Smooth muscle cell (in vitro differentiated cells): ENCODE data around the gene IGF2BP3. TPM values are rescaled to one million over a fixed set of nuclear protein-coding genes. Genes with fewer than 3 reads are reported as not detected.

Source experiments
- DNase-seq: peaks from one replicate; lab custom pipeline; 2025; ENCODE audit not compliant: unreplicated experiment; lab: John Stamatoyannopoulos, UW
- H2AFZ ChIP-seq: fragments of 200-600 bp; sonication (generic); 2 replicates; pipeline ENCODE4 v1.6.0; 2016; ENCODE audit warnings: antibody characterized with exemption, low read depth, mild to moderate bottlenecking
- H3F3A ChIP-seq: fragments of 200-600 bp; sonication (generic); 2 replicates; pipeline ENCODE4 v1.6.0; 2017; ENCODE audit warnings: antibody characterized with exemption, low read depth
- H3K27ac ChIP-seq: fragments of 200-600 bp; sonication (generic); 2 replicates; pipeline ENCODE4 v1.5.1; 2016; ENCODE audit warnings: low read depth, mild to moderate bottlenecking
- H3K27me3 ChIP-seq: fragments of 200-600 bp; sonication (generic); 2 replicates; pipeline ENCODE4 v1.6.1; 2016; ENCODE audit warnings: low read depth, mild to moderate bottlenecking
- H3K36me3 ChIP-seq: fragments of 200-600 bp; sonication (generic); 2 replicates; pipeline ENCODE4 v1.5.1; 2016; ENCODE audit warnings: low read depth
- H3K4me1 ChIP-seq: fragments of 200-600 bp; sonication (generic); 2 replicates; pipeline ENCODE4 v1.5.1; 2016; ENCODE audit warnings: low read depth
- H3K4me2 ChIP-seq: fragments of 200-600 bp; sonication (generic); 2 replicates; pipeline ENCODE4 v1.6.0; 2016; ENCODE audit warnings: mild to moderate bottlenecking
- H3K4me3 ChIP-seq: fragments of 200-600 bp; sonication (generic); 2 replicates; pipeline ENCODE4 v1.5.1; 2016; ENCODE audit warnings: mild to moderate bottlenecking
- H3K79me2 ChIP-seq: fragments of 200-600 bp; sonication (generic); 2 replicates; pipeline ENCODE4 v1.6.0; 2016; ENCODE audit warnings: low read depth, mild to moderate bottlenecking
- H3K9ac ChIP-seq: fragments of 200-600 bp; sonication (generic); 2 replicates; pipeline ENCODE4 v1.6.0; 2016; ENCODE audit warnings: low read depth
- H3K9me3 ChIP-seq: fragments of 200-600 bp; sonication (generic); replicated peaks from 2 replicates; pipeline ENCODE4 v1.5.1; 2016; ENCODE audit warnings: low read depth
- H4K20me1 ChIP-seq: fragments of 200-600 bp; sonication (generic); 2 replicates; pipeline ENCODE4 v1.6.0; 2016; ENCODE audit warnings: low read depth
- CTCF ChIP-seq: fragments of 200-600 bp; sonication (generic); IDR thresholded peaks from 2 replicates; pipeline ENCODE4 v1.5.1; 2017; ENCODE audit warnings: borderline replicate concordance, mild to moderate bottlenecking, antibody characterized with exemption; ENCODE audit not compliant: insufficient read depth, poor library complexity, severe bottlenecking
- WGBS: methylation state at CpG from one replicate; pipeline ENCODE4 v1.1.7; 2016; ENCODE audit warnings: low lambda C conversion rate; 5-methylcytosine and 5-hydroxymethylcytosine counted together
- polyA plus RNA-seq: library from polyadenylated mRNA; unstranded; fragments of >200 nt; fragmentation: Nextera tagmentation; extraction: Ambion mirVana; gene quantifications from 2 replicates; pipeline ENCODE4 v1.2.1, GENCODE V29; 2016
- total RNA-seq: library from RNA; depleted of rRNA; stranded (reverse); fragments of >200 nt; gene quantifications from 2 replicates; pipeline ENCODE4 v1.2.3, GENCODE V29; 2014

IGF2BP3 gene
- total and polyA plus RNA-seq, 2 experiments from 2014 or later = 7.9 to 35.2 TPM

DNA sequence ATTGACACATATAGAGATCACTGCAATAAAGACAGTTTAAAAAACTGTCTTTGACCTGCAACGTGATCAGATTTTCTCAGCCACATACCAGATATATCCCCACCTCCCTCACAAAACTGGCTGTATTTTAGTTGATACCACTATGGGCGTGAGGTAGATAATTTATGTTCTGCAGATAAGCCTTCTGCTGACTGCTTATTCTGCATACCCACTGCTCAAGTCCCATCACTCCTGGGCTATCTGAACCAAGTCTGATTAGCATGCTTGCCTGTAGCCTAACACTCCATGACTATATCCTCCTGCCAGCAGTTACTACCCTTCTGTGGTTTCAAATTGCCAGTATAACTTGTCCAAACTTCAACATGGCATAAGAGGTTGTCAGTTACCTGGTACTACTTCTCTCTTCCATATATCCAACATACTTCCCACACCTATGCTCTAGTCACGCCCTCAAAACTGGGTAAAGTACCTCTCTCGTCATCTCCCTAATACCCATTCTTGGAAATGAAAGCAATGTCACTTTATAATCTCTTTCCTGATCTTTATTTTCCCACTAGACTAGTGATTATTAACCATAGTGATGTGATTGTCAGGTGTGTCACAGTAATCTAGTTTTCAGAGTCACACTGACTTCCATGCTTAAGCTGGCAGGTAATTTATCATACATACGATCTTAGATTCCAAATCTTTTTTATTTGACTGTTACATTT, 100.4 kb downstream of the IGF2BP3 start:
- H3K9me3 ChIP-seq = no peaks in the 10 kb centered on the region
- H3K79me2 ChIP-seq = peaks cover 8% of the 10 kb centered on the region
- H3K4me3 ChIP-seq = no peak overlapping the region
- no peak overlapping the region for H3K9ac ChIP-seq
- no peak overlapping the region for H3K4me2 ChIP-seq
- no peak overlapping the region for H2AFZ ChIP-seq
- peaks cover 65% of the 10 kb centered on the region for H4K20me1 ChIP-seq
- H3K36me3 ChIP-seq = no peaks in the 10 kb centered on the region
- no peak overlapping the region for H3K27ac ChIP-seq
- H3K4me1 ChIP-seq = no peaks in the 10 kb centered on the region
- peaks cover 6% of the 10 kb centered on the region for H3F3A ChIP-seq
- H3K27me3 ChIP-seq = no peaks in the 10 kb centered on the region
- 96% methylated on average over 5 of the region's 5 CpGs for WGBS
- DNase-seq = no peak
- TF ChIP-seq CTCF = no peak

DNA sequence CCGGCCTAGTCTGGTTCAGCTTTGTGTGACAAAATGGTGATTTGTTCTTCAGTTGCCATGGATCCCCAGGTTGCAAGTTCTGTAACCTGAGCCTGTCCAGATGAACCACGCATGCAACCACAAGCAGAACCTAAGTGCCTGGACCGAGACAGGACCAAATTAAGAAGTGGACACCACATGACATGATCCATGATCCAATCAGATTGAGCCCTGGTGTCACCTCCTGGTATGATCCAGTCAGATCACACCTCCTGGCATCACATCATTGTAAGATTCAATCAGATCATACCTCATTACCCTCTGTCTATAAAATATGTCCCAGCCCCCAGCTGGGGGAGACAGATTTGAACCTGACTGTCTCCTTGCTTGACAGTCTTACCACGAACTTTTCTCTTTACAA, 101.2 kb downstream of the IGF2BP3 start:
- H3K27ac ChIP-seq = no peak overlapping the region
- H3K4me1 ChIP-seq = no peaks in the 10 kb centered on the region
- DNase-seq = no peak
- no peaks in the 10 kb centered on the region for H3K27me3 ChIP-seq
- no peak for TF ChIP-seq CTCF
- no peaks in the 10 kb centered on the region for H3K36me3 ChIP-seq
- H2AFZ ChIP-seq = no peak overlapping the region
- no peak overlapping the region for H3K9ac ChIP-seq
- no peaks in the 10 kb centered on the region for H3K9me3 ChIP-seq
- H3K4me2 ChIP-seq = no peak overlapping the region
- H3K4me3 ChIP-seq = no peak overlapping the region
- H3K79me2 ChIP-seq = peaks cover 11% of the 10 kb centered on the region
- peaks cover 6% of the 10 kb centered on the region for H3F3A ChIP-seq
- WGBS = 97% methylated on average over 4 of the region's 4 CpGs
- peaks cover 65% of the 10 kb centered on the region for H4K20me1 ChIP-seq

DNA sequence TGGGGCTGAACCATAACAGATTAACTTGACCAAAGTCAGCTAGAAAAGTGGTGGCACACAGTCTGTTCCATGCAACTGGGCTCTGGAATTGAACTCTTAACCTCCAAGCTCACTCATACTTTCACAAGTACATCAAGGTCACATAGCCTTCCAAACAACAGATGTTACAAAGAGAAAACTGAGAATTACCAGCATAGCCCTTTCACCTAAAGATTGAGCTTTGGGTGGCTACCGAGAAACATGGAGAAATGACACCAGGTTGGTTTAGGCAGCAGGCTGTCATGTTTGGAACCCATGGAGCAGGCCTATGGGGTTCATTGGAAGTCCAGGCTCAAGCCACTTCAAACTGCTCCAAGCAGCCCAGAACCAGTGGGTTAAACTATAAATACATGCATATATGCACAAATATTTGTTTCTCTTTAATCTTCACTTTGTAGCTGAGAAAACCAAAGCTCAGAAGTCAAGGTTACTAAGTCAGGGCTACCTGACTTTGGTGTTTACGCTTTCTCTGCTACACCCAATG, 112.1 kb downstream of the IGF2BP3 start:
- Histone ChIP-seq H3K36me3 (no peaks in the 10 kb centered on the region), H3K79me2 (peaks cover 8% of the 10 kb centered on the region), H3K4me2 (no peak overlapping the region), H3K9me3 (no peaks in the 10 kb centered on the region), H3K9ac (no peak overlapping the region), H3F3A (no peaks in the 10 kb centered on the region), H2AFZ (no peak overlapping the region), H3K4me1 (peaks cover 6% of the 10 kb centered on the region), H3K4me3 (no peak overlapping the region), H3K27me3 (no peaks in the 10 kb centered on the region), H4K20me1 (peaks cover 19% of the 10 kb centered on the region), H3K27ac (no peak overlapping the region)
- WGBS = 96% methylated on average over 2 of the region's 2 CpGs
- DNase-seq = no peak
- no peak for TF ChIP-seq CTCF
